NCI-H146 treated with DMSO at 0.1 percent for 48 hours (cell line): ENCODE measurements around the gene ARAP1.

Experiments
- DNase-seq: peaks from one replicate; lab custom pipeline; 2025; ENCODE audit not compliant: unreplicated experiment; lab: John Stamatoyannopoulos, UW

The ARAP1 gene

DNA sequence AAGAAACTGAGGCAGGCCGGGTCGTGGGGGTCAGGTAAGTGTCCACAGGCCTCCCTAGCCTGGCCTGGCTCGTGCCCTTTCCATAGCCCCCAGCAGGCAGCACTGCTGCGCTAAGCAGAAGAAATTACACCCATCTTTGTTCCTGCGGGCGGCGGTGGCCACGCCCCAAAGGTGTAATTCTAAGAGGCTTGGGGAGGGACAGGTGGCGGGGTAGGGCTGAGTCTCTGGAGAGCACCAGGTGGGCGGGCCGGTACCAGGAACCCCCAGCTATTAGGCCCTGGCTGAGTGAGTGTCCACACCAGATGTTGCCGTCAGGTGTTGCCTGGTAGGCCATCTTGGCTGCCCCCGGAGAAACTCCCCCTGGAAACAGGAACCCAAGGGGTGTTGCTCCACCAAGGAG lies 12.3 kb upstream of the ARAP1 start:
- DNase-seq = peak; percentile 94

DNA sequence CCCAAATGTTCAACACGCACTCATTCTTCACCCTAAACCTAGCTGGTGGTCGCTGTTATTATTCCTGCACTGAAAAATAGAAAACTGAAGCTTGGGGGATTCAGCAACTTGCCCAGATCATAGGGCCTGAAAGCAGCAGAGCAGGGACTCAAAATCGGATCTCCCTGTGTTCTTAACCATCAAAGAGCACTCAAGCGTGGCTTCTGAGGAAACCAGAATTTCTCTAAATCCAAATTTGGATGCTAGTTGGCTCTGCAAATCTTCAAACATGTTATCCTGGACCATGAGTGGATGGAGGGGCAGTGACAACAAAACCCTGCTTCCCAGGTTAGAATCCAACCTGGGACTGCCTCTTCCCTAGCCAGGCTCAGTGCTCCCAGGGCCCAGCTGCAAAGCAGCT lies 11.6 kb upstream of the ARAP1 start:
- DNase-seq = no peak

DNA sequence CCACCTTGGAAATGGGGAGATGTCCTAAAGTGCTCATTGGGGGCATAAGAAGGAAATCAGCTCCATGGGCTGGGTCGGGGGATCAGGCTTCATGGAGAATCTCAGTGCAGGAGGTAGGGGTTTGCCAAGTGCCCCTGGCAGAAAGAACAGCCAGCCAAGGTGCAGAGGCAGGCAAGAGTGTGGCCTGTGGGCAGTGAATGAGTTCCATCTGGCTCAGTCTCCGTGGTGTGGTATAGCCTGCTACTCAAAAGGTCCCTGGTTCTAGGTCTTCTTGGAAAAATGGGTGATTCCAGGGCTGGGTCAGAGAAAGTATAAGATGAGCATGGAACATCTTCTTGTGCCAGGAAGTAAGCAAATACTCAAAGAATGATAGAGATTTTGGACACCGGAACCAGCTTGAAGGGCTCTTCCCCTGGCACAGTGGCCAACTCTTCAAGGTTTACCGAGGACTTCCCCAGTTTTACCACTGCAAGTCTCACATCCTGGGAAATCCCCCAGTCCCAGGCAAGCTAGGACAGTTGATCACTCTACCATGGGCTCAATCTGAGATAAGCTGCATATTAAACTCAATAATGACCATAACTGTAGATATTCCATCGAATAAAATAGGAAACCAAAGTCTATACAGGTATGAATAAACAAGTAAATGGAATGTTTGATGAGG lies 10.6 kb upstream of the ARAP1 start:
- DNase-seq = no peak

- DNase-seq = no peak
Observed at GRCh38 chr11:72760539-72761405, 8.6 kb upstream of the ARAP1 start.

GRCh38 chr11:72759468-72759985 lies 7.3 kb upstream of the ARAP1 start:
- no peak for DNase-seq

- no peak for DNase-seq
Observed at GRCh38 chr11:72758690-72759389, 6.6 kb upstream of the ARAP1 start.

- DNase-seq = no peak
Observed at GRCh38 chr11:72758304-72758689, 6.1 kb upstream of the ARAP1 start.

DNA sequence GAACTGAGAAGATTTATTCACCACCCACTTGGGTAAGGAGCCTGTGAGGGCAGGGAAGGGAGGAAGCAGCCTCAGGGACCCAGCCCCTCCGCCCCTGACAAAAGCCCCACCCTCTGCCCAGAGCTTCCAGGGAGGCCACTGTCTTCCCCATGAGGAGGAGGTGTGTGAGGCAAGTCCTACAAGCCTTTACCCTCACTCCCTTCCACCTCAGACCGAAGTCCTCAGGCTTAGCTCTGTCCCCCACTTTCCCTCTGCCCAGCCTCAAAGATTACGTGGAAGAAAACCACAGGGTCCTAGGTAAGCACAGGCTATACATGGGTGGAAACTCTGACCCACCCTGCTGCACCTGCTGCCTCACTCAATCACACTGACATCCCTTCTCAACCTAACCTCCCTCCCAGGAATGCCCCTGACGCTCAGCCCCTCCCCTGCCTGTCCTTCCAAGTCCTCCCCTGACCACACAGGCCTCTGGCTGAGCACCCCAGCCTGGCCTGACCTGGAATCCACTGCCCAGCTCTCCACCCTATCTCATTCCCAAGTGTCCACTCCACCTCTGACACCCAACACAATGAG lies 3.6 kb upstream of the ARAP1 start:
- DNase-seq = no peak

DNA sequence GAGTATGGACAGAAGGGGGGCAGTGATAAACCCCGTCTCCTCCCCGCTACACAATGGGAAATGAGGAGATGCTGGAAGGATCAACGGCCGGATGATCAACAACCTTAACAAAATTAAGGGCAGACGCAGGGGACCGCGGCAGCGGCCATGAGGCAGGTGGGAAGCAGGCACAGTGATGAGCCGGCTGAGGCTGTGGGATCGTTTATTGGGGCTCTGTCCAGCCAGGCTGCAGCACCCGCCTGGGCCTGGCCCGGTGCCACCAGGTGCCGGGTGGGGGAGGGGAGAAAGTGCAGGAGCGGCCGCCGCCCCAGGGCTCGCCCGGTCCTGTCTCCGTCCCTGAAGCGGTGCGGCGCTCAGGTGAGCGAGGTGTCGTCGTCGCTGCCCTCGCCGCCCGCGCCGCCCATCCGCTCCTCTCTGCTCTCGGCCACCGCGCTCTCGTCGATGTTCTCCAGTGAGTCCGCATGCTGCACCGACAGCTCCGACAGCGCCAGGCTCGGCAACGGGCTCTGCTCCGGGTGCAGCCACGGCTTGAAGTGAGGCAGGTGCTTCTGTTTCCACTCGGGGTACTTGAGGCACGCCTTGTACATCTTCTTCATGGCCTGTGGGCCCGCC lies 2.4 kb upstream of the ARAP1 start:
- DNase-seq = no peak

- no peak for DNase-seq
Observed at GRCh38 chr11:72754149-72754543, 1.9 kb upstream of the ARAP1 start.

DNA sequence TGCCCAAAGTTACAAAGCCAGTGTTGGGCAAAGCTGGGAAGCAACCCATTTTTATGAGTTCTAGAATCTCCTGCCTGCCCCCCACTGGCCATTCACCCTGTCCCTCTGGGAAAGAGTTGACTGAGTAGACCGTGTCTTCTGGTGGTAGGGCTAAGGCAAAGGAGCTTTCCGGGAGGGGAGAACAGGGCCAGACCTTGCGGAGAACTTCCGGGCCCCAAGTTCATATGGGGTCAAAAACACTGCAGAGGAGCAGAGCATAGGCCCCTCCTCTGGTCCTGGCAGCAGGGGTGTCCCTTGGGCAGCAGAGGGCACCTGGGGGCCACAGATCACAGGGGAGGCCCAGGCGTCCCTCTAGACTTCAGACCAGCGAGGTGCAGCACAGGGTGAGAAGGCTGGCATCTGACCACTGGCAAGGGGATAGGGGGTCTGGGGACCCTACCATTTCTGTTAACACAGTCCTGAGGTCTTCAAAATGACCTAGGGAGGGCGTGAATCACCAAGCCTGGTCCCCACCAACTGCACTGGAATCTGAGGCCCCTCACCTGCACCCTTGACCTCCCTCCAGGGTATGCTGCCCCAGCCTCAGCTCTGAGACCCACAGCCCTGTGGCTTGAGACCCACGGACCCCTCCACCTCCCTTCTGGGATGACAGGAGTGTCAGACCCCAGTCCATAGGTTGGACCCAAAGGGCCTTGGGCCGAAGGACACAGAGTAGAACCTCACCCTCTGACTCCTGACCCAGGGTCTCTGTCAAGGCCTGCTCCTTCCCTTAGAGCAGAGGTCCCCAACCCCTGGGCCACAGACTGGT lies 1.3 kb upstream of the ARAP1 start:
- DNase-seq = no peak

DNA sequence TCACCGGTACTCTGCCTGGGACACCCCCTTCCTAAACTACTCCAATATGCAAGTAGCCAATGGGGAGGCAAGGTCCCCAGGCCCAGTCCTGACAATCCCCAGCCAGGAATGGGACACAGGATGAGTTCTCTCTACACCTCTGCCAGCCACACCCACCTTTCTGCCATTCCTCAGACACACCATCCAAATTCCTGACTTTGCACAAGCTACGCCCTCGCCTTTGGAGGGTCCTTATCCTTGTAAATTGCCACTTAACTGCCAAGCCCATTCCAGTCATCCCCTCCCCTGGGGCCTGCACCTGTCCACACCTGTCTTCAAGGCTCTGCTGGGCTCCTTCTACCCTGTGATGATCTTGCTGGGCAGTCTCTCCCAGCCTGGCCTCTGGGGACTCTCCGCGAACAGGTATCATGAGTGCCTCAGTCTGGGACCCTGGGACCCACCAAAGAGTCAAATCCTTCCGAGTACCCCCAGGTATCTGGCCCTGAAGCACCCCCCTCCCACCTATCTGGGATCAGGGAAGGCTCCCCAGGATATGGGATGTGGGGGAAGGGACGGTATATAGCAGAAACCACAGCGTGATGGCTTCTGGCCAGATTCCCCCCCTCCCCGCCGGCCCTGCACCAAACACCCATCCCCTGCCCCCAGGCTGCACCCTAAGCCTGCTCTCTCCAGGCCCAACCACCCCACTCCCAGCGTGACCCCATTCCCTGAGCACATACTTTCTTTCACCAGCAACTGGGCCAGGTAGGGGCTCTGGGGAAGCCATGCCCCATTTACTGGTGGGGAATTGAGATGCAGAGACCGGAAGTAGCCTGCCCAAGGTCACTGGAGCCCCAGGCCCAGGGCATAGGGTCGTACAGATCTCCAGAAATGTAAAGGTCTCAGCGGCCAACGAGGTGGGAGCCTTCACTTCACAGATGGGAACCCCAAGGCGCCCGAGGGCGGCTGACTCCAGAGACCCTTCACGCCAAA lies 806 bp downstream of the ARAP1 start:
- no peak for DNase-seq

DNA sequence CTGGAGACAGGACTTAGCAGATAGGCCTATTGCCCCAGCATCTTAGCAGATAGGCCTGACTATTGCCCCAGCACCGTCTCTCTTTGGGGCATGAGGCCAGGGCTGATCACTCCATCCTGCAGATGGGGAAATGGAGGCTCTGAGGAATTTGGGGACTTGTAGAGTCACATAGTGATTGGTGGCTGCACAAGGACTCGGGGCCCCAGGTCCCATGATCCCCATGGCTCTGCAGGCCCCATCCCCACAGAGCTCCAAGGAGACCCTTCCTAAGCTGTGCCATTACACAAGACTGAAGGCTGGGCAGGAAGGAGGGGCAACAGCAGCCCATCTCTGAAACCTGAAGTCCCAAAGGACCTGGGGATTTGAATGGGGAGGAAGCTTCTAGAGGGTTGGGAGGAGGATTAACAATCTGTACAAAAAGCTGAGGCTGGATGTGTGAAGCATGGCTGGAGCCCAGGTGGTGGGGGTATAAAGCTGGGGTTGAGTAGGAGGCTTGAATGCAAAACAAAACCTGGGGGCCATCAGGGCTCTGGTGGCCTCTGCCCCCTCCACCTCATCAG lies 1.6 kb downstream of the ARAP1 start:
- no peak for DNase-seq

DNA sequence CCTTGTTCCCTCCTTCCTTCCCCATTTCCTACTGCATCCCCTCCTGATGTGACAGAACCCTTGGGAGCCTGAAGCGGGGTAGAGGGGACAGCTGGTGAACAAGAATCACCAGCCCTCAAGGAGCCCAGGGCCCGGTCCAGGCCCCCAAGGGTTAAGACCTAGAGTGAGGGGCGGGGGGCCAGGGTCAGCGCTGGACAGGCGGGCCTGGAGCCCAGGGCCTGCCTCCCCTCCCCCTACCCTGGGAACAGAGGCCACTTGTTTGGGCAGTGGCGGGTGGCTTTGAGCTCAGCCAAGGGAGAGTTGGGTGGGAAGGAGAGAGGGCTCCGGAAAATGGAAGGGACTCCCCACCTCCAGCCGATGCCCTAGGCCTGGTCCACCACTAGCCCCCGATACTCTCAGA lies 2.1 kb downstream of the ARAP1 start:
- no peak for DNase-seq

- DNase-seq = no peak
Observed at GRCh38 chr11:72747289-72747855, 4.8 kb downstream of the ARAP1 start.

DNA sequence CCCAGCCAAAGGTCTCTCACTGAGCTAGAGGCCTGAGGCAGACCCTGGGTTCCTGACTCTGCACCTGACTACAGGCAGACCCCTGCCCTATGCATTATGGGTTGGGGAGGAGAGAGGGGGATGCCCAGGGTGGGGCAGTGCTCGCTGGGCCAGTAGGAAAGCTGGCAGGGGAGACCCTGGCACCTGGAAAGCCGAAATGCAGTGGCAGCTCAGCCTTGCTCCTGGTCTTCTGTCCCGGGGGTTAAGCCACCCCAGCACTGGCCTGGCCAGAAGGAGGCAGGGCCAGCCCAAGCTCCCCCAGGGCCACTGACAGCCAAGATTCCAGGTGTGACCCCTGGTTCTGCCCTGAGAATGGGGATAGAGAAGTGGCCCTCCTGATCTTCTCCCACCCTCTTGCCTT lies 5.4 kb downstream of the ARAP1 start:
- no peak for DNase-seq

GRCh38 chr11:72745925-72746550 lies 6.2 kb downstream of the ARAP1 start:
- DNase-seq = no peak

- no peak for DNase-seq
Observed at GRCh38 chr11:72745511-72745910, 6.7 kb downstream of the ARAP1 start.
